AG09309 (cell line): ENCODE data around the gene MYO1A.

Source experiments
- DNase-seq: peaks from one replicate; pipeline ENCODE4 v3.0.0-alpha.2; 2010; ENCODE audit warnings: low read depth
- H3K4me3 ChIP-seq: 2 replicates; pipeline ENCODE4 v1.5.1; 2011; ENCODE audit warnings: mild to moderate bottlenecking, low read depth, low read length, moderate library complexity; ENCODE audit not compliant: control insufficient read depth
- TF ChIP-seq, protein P1 (sequence below): IDR thresholded peaks from 2 replicates; pipeline ENCODE4 v1.5.1; 2011; ENCODE audit warnings: mild to moderate bottlenecking, low read depth, low read length, inconsistent platforms; ENCODE audit not compliant: insufficient read depth, control insufficient read depth; ENCODE audit errors: missing control alignments

Gene MYO1A

GRCh38 chr12:57016348-57016747 lies 33.6 kb downstream of the MYO1A start, which contains the start of gene TAC3:
TSS of gene TAC3 (minus strand) at chr12:57016529. CDS start at chr12:57015797, 732 bp downstream.
- H3K4me3 ChIP-seq, result no peak within 1 kb of the TSS
- TF ChIP-seq, protein P1, sequence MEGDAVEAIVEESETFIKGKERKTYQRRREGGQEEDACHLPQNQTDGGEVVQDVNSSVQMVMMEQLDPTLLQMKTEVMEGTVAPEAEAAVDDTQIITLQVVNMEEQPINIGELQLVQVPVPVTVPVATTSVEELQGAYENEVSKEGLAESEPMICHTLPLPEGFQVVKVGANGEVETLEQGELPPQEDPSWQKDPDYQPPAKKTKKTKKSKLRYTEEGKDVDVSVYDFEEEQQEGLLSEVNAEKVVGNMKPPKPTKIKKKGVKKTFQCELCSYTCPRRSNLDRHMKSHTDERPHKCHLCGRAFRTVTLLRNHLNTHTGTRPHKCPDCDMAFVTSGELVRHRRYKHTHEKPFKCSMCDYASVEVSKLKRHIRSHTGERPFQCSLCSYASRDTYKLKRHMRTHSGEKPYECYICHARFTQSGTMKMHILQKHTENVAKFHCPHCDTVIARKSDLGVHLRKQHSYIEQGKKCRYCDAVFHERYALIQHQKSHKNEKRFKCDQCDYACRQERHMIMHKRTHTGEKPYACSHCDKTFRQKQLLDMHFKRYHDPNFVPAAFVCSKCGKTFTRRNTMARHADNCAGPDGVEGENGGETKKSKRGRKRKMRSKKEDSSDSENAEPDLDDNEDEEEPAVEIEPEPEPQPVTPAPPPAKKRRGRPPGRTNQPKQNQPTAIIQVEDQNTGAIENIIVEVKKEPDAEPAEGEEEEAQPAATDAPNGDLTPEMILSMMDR, result no peak
- no peak for DNase-seq

DNA sequence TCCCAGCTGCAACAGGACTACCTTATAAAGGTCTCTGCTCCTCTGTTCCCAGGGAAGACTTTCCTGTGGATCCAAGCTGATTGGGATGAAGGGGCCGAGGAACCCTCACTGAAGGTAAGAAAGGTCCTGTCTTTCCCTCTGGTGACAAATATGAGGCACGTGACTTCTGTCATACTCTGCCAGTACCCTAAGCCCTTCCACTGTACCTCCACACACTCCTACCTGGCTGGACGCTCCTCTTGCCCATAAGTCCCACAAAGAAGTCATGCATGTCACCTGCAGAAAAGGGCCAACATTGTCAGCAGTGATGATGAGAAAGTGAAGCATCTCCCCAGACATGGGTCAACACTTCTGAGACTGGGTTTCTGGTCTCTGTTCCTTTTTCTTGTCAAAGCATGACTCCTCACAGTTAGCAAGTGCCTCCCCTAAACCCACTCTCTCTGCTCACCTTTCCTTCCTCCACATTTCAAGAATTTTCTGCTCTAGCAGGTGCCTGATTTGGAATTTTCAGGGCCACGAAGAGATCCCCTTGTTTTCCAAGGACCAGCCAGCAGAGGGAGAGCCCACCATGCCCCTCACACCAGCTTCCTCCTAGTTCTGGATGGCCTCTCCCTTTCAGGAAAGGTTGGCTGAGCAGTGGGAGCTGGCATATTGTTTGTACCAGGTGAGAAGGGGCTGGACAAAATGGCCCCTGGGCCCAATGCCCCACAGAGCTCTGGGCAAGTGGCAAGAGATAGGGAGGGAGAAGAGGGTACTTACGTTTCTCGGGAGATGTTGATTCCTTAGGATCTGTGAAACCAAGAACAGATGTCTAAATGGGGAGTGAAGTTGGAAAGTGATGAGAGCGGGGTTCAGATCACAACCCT lies 37.1 kb downstream of the MYO1A start:
- no peak overlapping the region for H3K4me3 ChIP-seq
- TF ChIP-seq, protein P1, result no peak
- no peak for DNase-seq

DNA sequence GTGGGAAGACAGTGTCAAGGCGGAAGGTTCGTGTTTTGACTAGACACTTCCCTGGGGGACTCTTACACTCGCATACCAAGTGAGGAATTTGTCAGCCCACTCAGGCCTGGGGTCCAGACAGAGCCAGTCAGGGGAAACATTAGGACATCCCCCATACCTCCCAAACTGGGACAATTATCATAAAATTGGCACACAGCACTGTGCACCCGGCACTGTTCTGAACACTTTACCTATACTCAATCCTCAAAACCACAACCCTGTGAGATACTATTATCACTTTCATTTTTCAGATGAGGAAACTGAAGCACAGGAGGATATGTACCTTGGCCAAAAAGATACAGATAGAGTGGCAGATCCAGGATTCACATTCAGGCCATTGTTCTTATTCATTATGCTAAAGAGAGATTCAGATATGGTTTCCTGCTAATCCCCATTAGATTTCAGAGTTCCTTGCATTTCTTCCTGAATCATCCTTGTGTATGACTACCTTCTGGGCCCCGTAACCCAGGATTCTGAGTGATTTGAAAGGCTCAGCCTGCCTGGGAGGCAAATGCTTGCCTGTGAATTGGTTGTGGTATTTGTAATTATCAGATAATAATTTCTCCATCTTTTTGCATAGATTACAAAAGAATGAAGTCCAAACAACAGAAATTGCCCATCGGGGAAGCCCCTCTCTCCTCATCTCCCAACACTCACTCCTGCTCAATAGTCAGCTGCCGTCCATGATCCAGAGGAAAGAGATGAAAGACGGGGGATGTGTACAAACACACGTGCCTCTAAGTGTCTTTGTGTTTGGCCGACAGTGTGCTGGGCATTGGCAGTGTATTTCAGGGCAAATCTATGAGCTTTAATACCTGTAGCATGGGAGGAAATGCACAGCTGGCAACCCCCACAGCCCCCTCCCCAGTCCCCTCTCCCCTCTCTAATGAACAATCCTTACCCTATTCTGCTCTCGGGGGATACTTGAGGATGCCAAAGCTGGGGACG lies 38.2 kb downstream of the MYO1A start:
- no peak for DNase-seq
- TF ChIP-seq, protein P1, result no peak
- no peak overlapping the region for H3K4me3 ChIP-seq

GRCh38 chr12:57010627-57011247 lies 39.2 kb downstream of the MYO1A start:
- H3K4me3 ChIP-seq, result no peak overlapping the region
- DNase-seq, result no peak
- TF ChIP-seq, protein P1, result no peak

DNA sequence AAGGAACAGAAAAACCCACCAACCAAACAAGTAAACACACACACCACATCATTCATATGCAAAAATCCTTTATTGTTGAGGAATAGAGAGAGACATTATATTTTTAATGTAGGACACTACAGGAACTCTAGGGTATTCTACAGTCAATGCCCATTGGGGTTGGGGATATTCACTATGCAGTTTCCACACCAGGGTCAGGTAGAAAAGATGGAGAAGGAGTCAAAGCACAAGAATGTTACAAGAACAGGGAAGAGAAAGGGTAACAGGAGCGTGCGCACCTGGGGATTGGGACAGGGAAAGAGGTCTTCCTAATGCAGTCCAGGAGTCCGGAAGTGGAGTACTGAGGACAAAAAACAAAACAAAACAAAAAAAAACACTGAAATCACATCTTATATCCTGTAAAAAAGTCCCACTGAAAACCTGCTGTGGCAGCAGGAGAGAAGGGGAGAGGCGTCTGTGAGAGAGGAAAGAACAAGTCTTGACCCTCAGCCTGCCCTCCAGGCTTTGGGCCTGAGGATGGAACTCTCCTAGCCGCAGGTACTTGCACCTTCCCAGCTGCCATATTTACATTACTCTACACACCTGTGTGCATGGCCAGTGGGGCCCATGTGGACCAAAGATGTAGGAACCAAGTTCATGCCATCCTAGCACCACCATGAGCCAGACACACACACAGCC lies 39.8 kb downstream of the MYO1A start:
- DNase-seq, result no peak
- H3K4me3 ChIP-seq, result no peak overlapping the region
- TF ChIP-seq, protein P1, result no peak
